ENCODE results near the gene PSENEN.
"Not testable (repeated sequence)": the region's sequence is repeated elsewhere in the genome, so short reads cannot be mapped to it uniquely, and the experiment has no call there.

The PSENEN gene

DNA sequence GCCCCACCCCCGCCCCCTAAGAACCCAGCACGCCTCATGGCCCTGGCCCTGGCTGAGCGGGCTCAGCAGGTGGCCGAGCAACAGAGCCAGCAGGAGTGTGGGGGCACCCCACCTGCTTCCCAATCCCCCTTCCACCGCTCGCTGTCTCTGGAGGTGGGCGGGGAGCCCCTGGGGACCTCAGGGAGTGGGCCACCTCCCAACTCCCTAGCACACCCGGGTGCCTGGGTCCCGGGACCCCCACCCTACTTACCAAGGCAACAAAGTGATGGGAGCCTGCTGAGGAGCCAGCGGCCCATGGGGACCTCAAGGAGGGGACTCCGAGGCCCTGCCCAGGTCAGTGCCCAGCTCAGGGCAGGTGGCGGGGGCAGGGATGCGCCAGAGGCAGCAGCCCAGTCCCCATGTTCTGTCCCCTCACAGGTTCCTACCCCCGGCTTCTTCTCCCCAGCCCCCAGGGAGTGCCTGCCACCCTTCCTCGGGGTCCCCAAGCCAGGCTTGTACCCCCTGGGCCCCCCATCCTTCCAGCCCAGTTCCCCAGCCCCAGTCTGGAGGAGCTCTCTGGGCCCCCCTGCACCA, 41.9 kb downstream of the PSENEN start:
- DNase-seq (ENCODE audit: extremely low read depth in 1 of 2, low read depth in 1 of 2), result no peak

DNA sequence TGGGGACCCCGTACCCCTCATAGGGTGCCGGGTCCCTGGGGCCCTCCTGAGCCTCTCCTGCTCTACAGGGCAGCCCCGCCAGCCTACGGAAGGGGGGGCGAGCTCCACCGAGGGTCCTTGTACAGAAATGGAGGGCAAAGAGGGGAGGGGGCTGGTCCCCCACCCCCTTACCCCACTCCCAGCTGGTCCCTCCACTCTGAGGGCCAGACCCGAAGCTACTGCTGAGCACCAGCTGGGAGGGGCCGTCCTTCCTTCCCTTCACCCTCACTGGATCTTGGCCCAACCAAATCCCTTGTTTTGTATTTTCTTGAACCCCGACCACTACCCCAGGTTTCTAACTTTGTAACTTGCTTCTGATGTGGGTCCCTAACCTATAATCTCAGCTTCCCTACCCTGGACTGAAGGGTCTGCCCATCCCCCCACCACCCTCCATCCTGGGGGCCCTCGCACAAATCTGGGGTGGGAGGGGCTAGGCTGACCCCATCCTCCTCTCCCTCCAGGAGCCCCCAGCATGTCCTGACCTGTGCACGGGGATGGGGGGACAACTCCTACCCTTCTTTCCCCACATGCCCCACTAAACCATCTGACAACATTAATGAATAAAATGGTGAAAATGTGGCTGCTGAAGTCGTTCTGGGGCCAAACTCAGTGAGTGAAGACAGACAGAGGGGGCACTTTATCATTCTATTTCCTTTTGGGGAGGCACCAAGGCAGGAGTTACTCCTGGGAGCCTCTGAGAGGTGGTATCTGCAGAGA, 42.9 kb downstream of the PSENEN start:
- DNase-seq (ENCODE audit: extremely low read depth in 1 of 2, low read depth in 1 of 2), result no peak

DNA sequence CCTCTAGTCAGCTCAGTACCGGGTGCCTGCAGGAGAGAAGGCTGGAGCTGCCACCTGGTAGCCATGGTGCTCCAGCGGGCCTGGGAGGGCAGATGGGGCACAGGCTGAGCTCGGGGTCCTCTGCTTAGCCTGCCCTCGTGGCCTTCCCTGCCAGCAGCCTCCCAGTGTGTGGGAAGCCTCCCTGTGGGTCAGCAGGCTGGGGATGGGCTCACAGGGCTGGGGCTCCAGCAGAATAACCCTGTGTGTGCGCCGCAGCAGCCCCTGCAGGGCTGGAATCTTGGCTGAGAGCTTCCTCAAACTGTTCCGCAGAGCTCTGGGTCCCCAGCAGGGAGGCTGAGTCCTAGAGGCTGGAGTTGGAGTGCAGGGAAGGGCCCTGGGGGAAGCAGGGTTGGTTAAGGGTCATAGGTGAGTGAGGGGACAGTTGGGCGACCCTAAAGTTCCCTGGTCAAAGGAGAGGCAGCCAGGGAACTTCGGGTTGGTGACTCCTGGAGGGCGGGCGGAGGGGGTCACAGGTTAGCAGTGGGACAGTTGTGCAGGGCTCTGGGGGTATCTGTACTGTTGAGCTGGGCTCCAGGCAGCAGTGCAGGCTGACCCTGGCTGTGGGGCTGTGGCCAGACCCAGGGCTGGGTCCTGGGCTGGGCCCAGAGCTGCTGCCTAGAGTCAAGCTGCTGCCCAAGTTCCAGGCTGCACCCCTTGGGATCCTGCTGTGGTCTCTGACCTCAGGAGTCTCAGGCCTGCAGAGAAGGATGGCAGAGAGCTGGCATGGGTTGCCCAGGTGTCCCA, 43.9 kb downstream of the PSENEN start:
- DNase-seq (ENCODE audit: extremely low read depth in 1 of 2, low read depth in 1 of 2), result no peak

DNA sequence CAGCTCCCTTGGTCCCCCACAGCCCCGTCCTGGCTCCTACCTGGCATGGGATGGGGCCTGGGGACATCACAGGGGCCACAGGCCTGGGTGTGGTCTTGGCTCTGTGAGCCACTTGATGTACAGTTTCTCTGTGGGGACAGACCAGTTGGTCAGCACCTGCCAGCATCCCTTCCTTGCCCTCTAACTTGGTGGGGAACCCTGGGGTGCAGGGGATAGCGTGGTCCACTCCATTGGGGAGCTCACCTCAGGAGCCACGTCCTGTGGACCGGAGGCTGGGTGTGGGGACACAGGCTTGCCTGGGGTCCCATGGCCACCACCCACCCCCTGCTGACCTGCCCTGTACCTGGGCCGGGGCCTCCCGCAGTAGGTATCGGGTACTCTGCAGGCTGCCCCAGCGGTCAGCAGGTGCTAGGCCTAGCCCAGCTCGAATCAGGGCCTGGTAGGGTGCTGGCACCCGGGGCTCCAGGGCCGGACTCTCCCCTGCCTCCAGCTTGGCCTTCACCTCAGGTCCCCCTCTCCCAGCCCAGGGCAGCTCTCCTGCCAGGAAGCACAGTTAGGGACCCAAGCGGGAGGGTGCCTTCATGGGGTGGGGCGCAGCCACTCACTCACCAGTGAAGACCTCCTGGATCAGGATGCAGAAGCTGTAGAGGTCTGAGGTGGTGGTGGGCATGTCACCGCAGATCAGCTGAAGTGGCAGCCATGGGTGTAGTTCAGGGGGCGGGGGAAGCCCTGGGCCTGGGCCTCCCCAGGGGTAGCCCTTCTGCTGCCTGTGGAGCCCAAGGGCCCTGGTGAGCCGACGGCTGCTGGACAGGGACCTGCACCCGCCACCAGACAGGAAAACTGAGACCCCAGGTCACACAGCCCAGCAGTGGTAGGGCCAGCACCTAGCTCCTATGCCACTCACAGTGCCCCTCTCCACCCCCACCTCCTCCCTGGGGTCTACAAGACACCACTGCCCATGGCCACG, 44.8 kb downstream of the PSENEN start:
- no peak for DNase-seq (ENCODE audit: extremely low read depth in 1 of 2, low read depth in 1 of 2)

DNA sequence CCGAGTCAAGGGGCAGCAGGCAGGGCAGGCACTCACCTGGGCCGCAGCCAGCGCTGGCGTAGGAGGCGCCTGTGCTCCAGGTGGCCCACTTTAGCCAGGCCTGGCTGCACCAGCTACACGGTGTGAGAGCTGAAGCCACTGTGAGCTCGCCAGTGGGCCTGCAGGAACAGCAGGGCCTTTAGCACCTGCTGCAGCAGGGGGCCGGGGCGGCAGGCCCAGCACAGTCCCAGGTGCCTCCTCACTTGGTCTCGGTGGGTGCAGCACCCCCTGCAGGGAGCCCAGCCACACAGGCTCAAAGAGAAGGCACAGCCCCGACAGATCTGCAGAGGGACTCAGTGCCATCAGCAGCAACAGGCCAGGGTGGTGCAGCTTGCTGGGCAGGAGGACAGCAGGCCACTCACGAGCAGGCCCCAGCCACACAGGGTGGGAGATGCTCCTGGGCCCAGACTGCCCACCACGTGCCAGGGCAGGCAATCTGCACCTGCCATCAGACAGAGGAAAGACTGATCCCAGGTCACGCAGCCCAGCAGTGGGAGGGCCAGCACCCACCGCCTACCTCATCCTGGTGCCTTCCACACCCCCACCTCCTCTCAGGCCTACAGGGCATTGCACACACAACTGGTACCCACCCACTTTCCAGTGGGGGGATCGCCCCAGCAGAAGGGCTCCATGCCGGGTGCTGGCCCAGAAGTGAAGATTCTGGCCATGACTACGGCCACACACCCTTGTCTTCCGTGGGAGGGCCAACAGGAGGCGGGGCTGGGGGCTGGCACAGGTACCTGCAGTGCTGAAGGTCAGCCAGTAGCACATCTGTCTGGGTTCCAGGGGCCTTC, 45.7 kb downstream of the PSENEN start:
- DNase-seq (ENCODE audit: extremely low read depth in 1 of 2, low read depth in 1 of 2), result no peak

DNA sequence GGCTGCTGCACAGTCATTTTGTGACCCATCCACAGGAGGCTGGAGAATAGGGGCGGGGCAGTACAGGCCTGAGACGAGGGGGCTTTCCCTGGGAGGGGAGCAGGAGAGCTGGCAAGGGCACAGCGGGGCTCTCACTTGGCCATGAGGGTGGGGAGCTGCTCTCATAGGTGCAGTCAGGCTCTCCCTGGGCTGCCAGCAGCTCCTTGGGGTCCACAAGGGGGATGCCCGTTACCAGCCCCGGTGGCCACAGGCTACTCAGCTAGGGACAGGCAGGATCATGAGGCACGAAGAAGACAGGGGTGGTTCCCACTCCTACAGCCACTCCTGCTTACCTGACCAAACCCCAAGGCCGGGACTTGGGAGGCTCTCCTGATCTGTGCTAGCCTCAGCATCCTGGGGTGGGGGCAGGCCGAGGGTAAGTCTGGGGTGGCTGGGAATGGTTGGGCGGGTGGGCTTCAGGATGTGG, 46.4 kb downstream of the PSENEN start:
- DNase-seq (ENCODE audit: extremely low read depth in 1 of 2, low read depth in 1 of 2), result no peak

DNA sequence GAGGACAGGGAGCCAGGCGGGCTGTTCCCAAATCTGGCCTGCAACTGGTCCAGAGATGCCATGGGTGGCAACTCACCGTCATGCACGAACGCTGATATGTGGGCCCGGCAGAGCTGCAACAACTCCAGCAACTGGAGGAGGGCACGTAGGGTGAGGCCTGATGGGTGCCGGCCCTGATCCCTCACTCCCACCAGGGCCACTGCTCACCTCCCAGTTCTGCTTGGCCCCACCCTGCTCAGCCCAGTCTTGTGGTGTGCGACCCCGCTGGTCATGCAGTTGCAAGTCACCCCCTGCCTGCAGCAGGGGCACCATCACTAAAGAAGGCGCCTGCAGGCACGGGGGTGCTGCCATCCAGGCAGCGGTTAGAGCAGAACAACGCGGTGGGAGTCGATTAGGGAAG, 46.9 kb downstream of the PSENEN start:
- DNase-seq (ENCODE audit: extremely low read depth in 1 of 2, low read depth in 1 of 2), result no peak

DNA sequence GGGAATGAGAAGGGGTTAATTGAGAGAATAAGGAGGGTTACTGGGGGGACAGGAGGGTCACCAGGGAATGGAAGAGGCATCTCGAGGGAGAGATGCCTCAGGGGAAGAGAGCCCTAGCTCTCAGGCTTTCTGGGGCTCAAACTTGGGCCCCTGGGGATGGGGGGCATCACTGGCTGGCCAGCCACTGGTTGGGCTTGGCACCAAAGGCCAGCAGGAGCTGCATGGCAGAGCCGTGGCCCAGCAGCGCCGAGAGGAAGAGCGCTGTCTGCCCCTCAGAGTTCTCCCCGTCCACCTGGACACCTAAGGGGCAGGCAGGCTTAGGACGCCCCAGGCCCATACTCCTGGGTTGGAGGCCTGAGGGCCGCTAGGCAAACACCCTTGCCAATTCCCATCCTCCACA, 47.4 kb downstream of the PSENEN start:
- DNase-seq (ENCODE audit: extremely low read depth in 1 of 2, low read depth in 1 of 2), result no peak

DNA sequence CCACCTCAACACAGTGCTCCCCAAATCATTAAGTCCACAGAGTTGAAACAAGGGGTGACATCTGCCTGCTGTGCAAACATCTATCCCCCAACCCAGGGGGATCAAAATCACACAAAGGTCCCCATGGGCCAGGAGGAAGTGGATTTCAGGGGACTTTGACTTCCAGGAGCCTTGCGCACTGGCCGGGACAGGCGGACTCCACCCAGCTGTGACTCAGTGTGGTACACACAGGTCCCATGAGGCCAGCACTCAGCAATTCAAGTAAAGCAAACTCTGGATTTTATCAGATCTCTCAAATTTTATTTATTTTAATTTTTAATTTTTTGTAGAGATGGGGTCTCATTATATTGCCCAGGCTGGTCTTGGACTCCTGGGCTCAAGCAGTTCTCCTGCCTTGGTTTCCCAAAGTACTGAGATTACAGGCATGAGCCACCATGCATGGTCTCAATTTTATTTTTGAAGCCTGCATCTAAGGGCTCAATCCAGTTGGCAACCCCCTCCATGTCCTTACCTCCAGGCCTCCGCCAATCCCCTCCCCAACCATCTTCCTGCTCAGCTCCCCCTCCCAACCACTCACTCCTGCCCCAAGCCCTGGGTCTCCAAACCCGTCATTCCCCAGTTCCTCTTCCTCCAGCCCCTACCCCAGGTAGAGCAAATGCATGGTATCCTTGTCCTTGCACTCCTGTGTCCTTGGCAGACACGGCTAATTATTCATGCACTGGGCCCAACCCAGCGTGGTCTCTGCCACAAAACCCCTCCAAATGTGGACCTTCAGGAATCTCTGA, 48.1 kb downstream of the PSENEN start:
- no peak for DNase-seq (ENCODE audit: extremely low read depth in 1 of 2, low read depth in 1 of 2)

DNA sequence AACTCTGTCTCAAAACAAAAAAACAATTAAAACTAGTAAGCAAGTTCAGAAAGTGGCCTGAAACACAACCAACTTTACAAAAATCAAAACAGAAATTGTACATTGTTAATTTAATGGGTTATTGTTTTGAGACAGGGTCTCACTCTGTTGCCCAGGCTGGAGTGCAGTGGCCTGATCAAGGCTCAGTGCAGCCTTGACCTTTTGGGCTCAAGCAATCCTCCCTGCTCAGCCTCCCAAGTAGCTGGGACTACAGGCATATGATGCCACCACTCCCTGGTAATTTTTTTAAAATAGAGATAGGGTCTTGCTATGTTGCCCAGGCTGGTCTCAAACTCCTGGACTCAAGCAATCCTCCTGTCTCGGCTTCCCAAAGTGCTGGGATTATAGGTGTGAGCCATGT, 50.1 kb downstream of the PSENEN start:
- DNase-seq (ENCODE audit: extremely low read depth in 1 of 2, low read depth in 1 of 2), result not testable (repeated sequence)
